Activated T-cell treated with anti-CD3 and anti-CD28 coated beads, Interleukin-2, amount 50 U/mL, for 72 hours (primary cell): ENCODE data around the gene BDKRB1. TPM values are rescaled to one million over a fixed set of nuclear protein-coding genes. Genes with fewer than 3 reads are reported as not detected.
A peak's percentile ranks its signal among the peaks of the same experiment; 100 is the strongest.

Experiments used
- ATAC-seq, 2 donors: fragments of 150-1000 bp; cut with Tn5 transposase; replicated peaks in 1 of 2; 2 replicates each; pipeline ENCODE4 v1.10.0; 2021; ENCODE audit warnings: moderate library complexity in 2 of 2, mild to moderate bottlenecking in 1 of 2
- DNase-seq, 2 donors: peaks; one replicate each; pipeline ENCODE4 v3.0.0; 2021 to 2022; ENCODE audit warnings: mixed read lengths in 1 of 2
- H3K27ac Mint-ChIP-seq: one replicate; pipeline ENCODE4 v1.8.0; 2022; ENCODE audit warnings: mild to moderate bottlenecking, moderate library complexity, mixed read lengths
- H3K27me3 Mint-ChIP-seq: one replicate; pipeline ENCODE4 v1.8.0; 2022; ENCODE audit warnings: low read depth, mixed read lengths
- H3K36me3 Mint-ChIP-seq, 2 donors: one replicate each; pipeline ENCODE4 v1.8.0; 2022; ENCODE audit warnings: mixed read lengths in 2 of 2, mild to moderate bottlenecking in 1 of 2; ENCODE audit not compliant: insufficient read depth in 2 of 2
- H3K4me1 Mint-ChIP-seq: one replicate; pipeline ENCODE4 v1.8.0; 2022; ENCODE audit warnings: low read depth, mixed read lengths
- H3K4me3 Mint-ChIP-seq, 2 donors: one replicate each; pipeline ENCODE4 v1.8.0; 2022; ENCODE audit warnings: mild to moderate bottlenecking in 2 of 2, mixed read lengths in 2 of 2, moderate library complexity in 2 of 2
- H3K9me3 Mint-ChIP-seq, 2 donors: one replicate each; pipeline ENCODE4 v1.8.0; 2022; ENCODE audit warnings: mixed read lengths in 2 of 2
- total RNA-seq, 2 donors: library from RNA; stranded (reverse); gene quantifications; one replicate each; pipeline ENCODE4 v1.2.3, GENCODE V29; 2022

Gene BDKRB1
- total RNA-seq, 2 donors from 2014 or later = not detected

- Mint-ChIP-seq H3K4me1 (no peaks in the 10 kb centered on the region), H3K36me3 (peaks cover 0 to 2% of the 10 kb centered on the region in 2 donors), H3K27ac (no peak overlapping the region), H3K9me3 (no peaks in the 10 kb centered on the region), H3K27me3 (no peaks in the 10 kb centered on the region), H3K4me3 (no peak overlapping the region)
- ATAC-seq (no peak), DNase-seq (no peak)
Measured at GRCh38 chr14:96269359-96269710, 13.3 kb downstream of the BDKRB1 start.

GRCh38 chr14:96270565-96271420, 14.8 kb downstream of the BDKRB1 start:
- H3K9me3 Mint-ChIP-seq = no peaks in the 10 kb centered on the region
- H3K4me1 Mint-ChIP-seq = peaks cover 5% of the 10 kb centered on the region
- peaks cover 0 to 2% of the 10 kb centered on the region in 2 donors for H3K36me3 Mint-ChIP-seq
- H3K27me3 Mint-ChIP-seq = no peaks in the 10 kb centered on the region
- no peak overlapping the region for H3K4me3 Mint-ChIP-seq
- ATAC-seq = no peak
- DNase-seq = no peak
- no peak overlapping the region for H3K27ac Mint-ChIP-seq

GRCh38 chr14:96271421-96271762, 15.4 kb downstream of the BDKRB1 start:
- Mint-ChIP-seq H3K9me3 (no peaks in the 10 kb centered on the region), H3K36me3 (peaks cover 0 to 2% of the 10 kb centered on the region in 2 donors), H3K27me3 (no peaks in the 10 kb centered on the region), H3K4me3 (no peak overlapping the region), H3K27ac (no peak overlapping the region), H3K4me1 (peaks cover 5% of the 10 kb centered on the region)
- DNase-seq = no peak
- no peak for ATAC-seq

- DNase-seq = no peak
- ATAC-seq = no peak
- Mint-ChIP-seq H3K9me3 (peaks cover 0 to 3% of the 10 kb centered on the region in 2 donors), H3K36me3 (peaks cover 2 to 3% of the 10 kb centered on the region in 2 donors), H3K27me3 (no peaks in the 10 kb centered on the region), H3K4me3 (no peak overlapping the region), H3K27ac (no peak overlapping the region), H3K4me1 (peaks cover 5% of the 10 kb centered on the region)
Measured at GRCh38 chr14:96272777-96273473, 16.9 kb downstream of the BDKRB1 start.

- H3K27me3 Mint-ChIP-seq = no peaks in the 10 kb centered on the region
- no peak overlapping the region for H3K4me3 Mint-ChIP-seq
- ATAC-seq = no peak
- DNase-seq = no peak
- H3K9me3 Mint-ChIP-seq = peaks cover 0 to 4% of the 10 kb centered on the region in 2 donors
- H3K36me3 Mint-ChIP-seq = peaks cover 2 to 3% of the 10 kb centered on the region in 2 donors
- H3K27ac Mint-ChIP-seq = no peak overlapping the region
- peaks cover 5% of the 10 kb centered on the region for H3K4me1 Mint-ChIP-seq
Measured at GRCh38 chr14:96273629-96274028, 17.6 kb downstream of the BDKRB1 start.

GRCh38 chr14:96274122-96274521, 18.1 kb downstream of the BDKRB1 start:
- H3K27ac Mint-ChIP-seq = no peak overlapping the region
- no peak overlapping the region for H3K4me3 Mint-ChIP-seq
- peaks cover 5% of the 10 kb centered on the region for H3K4me1 Mint-ChIP-seq
- no peaks in the 10 kb centered on the region for H3K27me3 Mint-ChIP-seq
- peaks cover 0 to 4% of the 10 kb centered on the region in 2 donors for H3K9me3 Mint-ChIP-seq
- no peak for DNase-seq
- no peak for ATAC-seq
- H3K36me3 Mint-ChIP-seq = peaks cover 2 to 5% of the 10 kb centered on the region in 2 donors

GRCh38 chr14:96274543-96274942, 18.5 kb downstream of the BDKRB1 start:
- Mint-ChIP-seq H3K4me1 (peaks cover 5% of the 10 kb centered on the region), H3K36me3 (peaks cover 2 to 5% of the 10 kb centered on the region in 2 donors), H3K4me3 (no peak overlapping the region), H3K27me3 (no peaks in the 10 kb centered on the region), H3K27ac (no peak overlapping the region), H3K9me3 (peaks cover 0 to 4% of the 10 kb centered on the region in 2 donors)
- no peak for DNase-seq
- no peak for ATAC-seq

GRCh38 chr14:96275177-96276112, 19.4 kb downstream of the BDKRB1 start:
- peak; percentile 53 to 66 for ATAC-seq
- Mint-ChIP-seq H3K9me3 (peaks cover 0 to 4% of the 10 kb centered on the region in 2 donors), H3K27me3 (no peaks in the 10 kb centered on the region), H3K27ac (no peak overlapping the region), H3K36me3 (peaks cover 2 to 5% of the 10 kb centered on the region in 2 donors), H3K4me3 (peak overlapping the region in 1 of 2 donors; percentile 37), H3K4me1 (peaks cover 5% of the 10 kb centered on the region)
- DNase-seq = peak; percentile 71 to 78

GRCh38 chr14:96277890-96278289, 21.9 kb downstream of the BDKRB1 start:
- DNase-seq (no peak), ATAC-seq (no peak)
- Mint-ChIP-seq H3K4me3 (no peak overlapping the region), H3K27me3 (no peaks in the 10 kb centered on the region), H3K9me3 (peaks cover 0 to 4% of the 10 kb centered on the region in 2 donors), H3K36me3 (peaks cover 0 to 5% of the 10 kb centered on the region in 2 donors), H3K4me1 (peaks cover 5% of the 10 kb centered on the region), H3K27ac (no peak overlapping the region)

- Mint-ChIP-seq H3K4me1 (peaks cover 5% of the 10 kb centered on the region), H3K27ac (no peak overlapping the region), H3K9me3 (peaks cover 0 to 4% of the 10 kb centered on the region in 2 donors), H3K36me3 (peaks cover 0 to 5% of the 10 kb centered on the region in 2 donors), H3K27me3 (no peaks in the 10 kb centered on the region), H3K4me3 (no peak overlapping the region)
- DNase-seq (no peak), ATAC-seq (no peak)
Measured at GRCh38 chr14:96279564-96279963, 23.6 kb downstream of the BDKRB1 start.

GRCh38 chr14:96280104-96280503, 24.1 kb downstream of the BDKRB1 start:
- peaks cover 0 to 5% of the 10 kb centered on the region in 2 donors for H3K36me3 Mint-ChIP-seq
- H3K4me3 Mint-ChIP-seq = no peak overlapping the region
- H3K27ac Mint-ChIP-seq = no peak overlapping the region
- no peaks in the 10 kb centered on the region for H3K27me3 Mint-ChIP-seq
- peaks cover 5% of the 10 kb centered on the region for H3K4me1 Mint-ChIP-seq
- no peak for ATAC-seq
- no peak for DNase-seq
- H3K9me3 Mint-ChIP-seq = peaks cover 0 to 4% of the 10 kb centered on the region in 2 donors

GRCh38 chr14:96281486-96281885, 25.5 kb downstream of the BDKRB1 start:
- DNase-seq (no peak), ATAC-seq (no peak)
- no peaks in the 10 kb centered on the region for H3K27me3 Mint-ChIP-seq
- H3K9me3 Mint-ChIP-seq = peaks cover 0 to 4% of the 10 kb centered on the region in 2 donors
- no peak overlapping the region for H3K4me3 Mint-ChIP-seq
- H3K27ac Mint-ChIP-seq = no peak overlapping the region
- H3K36me3 Mint-ChIP-seq = peaks cover 4 to 8% of the 10 kb centered on the region in 2 donors
- H3K4me1 Mint-ChIP-seq = no peaks in the 10 kb centered on the region
